Choroid plexus epithelial cell (primary cell): ENCODE data around the gene PROP1.
"Not testable (repeated sequence)": the region's sequence is repeated elsewhere in the genome, so short reads cannot be mapped to it uniquely, and the experiment has no call there.

ENCODE experiments used
- DNase-seq: peaks from one replicate; pipeline ENCODE4 v3.0.0-alpha.2; 2010; ENCODE audit warnings: low read depth
- H3K4me3 ChIP-seq: 2 replicates; pipeline ENCODE4 v1.5.1; 2011; ENCODE audit warnings: low read depth, mild to moderate bottlenecking, control low read depth, low read length, moderate library complexity
- CTCF ChIP-seq: conservative IDR thresholded peaks from 2 replicates; pipeline ENCODE4 v1.5.1; 2011; ENCODE audit warnings: low read depth, mild to moderate bottlenecking, control low read depth, inconsistent platforms, low read length, moderate library complexity

The PROP1 gene

DNA sequence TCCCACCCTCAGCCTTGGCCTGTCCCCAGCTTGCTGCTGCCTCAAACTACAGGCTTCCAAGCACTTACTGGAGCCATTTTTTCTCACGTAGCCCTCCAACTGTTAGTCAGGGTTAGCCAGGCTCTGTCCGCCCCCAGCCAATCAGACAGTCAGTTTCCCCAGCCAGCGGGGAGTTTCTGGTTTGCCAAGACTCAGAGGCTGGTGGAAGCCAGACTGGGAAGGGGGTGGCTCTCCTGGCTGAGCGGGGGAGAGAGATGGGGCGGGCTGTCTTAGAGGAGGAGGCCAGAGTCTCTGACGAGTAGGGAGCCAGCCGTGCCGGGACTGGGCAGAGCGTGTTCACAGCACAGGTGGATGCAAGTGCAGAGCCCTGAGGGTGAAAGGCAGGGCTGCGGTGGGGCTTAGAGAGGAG is 15.3 kb downstream of the PROP1 start:
- TF ChIP-seq CTCF: no peak
- DNase-seq: peak; percentile 20
- H3K4me3 ChIP-seq: no peak overlapping the region

- H3K4me3 ChIP-seq, DNase-seq: not testable (repeated sequence)
Measured at GRCh38 chr5:177977600-177977999, 18.4 kb downstream of the PROP1 start.

DNA sequence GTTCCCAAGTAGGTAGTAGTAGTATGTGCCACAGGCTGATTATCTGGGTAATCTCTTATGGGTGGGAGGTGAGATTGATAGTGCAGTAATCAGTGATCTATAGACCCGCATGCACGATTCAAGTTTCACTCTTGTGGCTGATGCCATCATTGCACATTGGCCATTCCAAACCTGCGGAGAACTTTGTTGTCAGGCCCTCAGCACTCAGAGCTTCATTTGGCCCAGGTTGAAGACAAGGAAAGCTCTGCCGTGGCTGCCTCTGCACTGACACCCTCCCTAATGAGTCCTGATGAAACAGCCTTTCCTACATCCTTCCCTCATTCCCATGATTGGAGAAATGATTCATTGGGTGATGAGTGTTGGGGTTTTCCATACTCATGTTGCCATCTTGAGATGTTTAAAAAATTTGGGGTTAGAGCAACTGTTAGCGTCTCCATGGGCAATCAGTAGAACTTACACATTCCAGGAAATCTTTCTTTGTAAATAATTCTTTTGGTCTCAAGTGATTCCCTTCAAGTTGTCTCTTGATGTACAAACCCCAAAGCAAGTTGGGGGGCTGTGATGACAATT is 22.9 kb downstream of the PROP1 start:
- H3K4me3 ChIP-seq: no peak overlapping the region
- no peak for DNase-seq

GRCh38 chr5:177972613-177973012 is 23.4 kb downstream of the PROP1 start:
- no peak for DNase-seq
- no peak overlapping the region for H3K4me3 ChIP-seq
- no peak for TF ChIP-seq CTCF

More for the DNA sequence above, 22.9 kb downstream of the PROP1 start:
- no peak for TF ChIP-seq CTCF

DNA sequence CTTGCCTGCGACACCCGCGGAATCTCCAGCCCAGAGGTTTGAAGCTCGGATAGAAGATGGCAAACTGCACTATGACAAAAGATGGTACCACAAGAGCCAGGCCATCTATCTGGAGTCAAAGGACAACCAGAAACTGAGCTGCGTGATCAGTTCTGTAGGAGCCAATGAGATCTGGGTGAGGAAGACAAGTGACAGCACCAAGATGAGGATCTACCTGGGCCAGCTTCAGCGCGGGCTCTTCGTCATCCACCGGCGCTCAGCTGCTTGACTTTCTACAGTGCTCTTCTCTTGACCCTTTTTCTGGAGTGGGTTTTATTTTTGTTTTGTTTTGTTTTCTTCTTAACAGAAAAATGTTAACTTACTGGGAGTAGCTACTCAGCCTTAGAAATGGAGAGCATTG is 24.0 kb downstream of the PROP1 start:
- H3K4me3 ChIP-seq, DNase-seq: not testable (repeated sequence)

DNA sequence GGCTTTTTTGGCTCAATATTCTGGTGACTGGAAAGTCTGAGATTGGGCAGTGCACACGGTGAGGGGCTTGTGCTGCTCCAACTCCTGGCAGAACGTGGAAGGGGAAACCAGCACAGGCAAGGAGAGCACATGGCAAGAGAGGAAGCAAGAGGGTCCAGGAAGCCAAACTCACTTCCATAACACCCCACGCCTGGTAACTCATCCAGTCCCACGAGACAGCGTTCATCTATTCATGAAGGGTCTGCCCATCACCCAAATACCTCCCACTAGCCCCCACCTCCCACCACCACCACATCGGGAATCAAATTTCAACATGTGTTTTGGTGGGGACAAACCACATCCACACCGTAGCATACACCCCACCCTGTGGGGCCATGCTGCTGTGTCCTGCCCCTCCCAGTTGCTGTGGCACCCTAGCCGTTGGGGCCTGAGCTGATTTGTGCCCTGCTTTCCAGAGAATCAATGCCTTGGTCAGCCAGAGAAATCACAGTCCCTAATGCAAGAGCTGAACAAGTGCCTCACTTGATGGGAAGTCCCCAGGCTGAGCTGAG is 27.3 kb downstream of the PROP1 start:
- TF ChIP-seq CTCF: no peak
- H3K4me3 ChIP-seq: no peak overlapping the region
- no peak for DNase-seq

- no peak overlapping the region for H3K4me3 ChIP-seq
- no peak for DNase-seq
- TF ChIP-seq CTCF: no peak
Measured at GRCh38 chr5:177967221-177967887, 28.7 kb downstream of the PROP1 start.

DNA sequence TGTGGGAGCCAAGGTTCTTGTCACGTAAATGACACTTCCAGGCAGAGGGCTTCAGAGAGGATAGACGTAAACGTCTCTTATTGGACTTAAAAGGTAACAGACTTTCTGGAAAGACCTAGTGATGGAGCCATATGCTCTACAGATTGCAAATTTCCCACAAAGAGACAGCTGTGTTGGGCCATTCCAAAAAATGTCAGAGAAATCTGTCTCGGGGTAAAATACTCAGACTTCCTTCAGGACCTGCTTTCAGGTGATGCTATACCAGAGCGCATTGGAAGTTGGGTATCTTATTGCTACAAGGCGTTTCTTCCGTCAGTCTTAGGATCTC is 29.2 kb downstream of the PROP1 start:
- no peak overlapping the region for H3K4me3 ChIP-seq
- no peak for DNase-seq
- no peak for TF ChIP-seq CTCF
